Measurements from ENCODE around the gene PDIA5.

Gene PDIA5

DNA sequence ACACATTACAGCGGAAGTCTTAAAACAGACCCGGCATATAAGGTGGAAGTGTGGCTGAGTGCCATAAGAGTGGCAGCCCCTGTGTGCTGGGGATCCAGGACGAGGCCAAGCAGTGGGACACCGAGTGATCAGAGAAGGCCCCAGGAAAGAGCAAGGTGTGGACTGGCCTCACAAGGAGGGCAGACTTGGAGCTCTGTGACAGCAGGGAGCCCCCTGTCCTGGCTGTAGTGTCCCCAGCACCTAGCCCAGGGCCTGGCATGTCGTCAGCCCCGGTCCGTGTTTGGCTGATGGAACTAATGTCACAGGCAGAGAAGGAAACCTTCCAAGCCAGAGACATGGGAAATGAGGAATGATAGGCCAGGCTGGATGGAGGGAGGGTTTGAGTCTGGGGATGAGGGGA lies 4.8 kb downstream of the PDIA5 start:
- in situ Hi-C loops (cut with HindIII; ENCODE audit: low sequenced_read_pairs) = no loop called here
- DNase-seq (ENCODE audit: low read depth) = no peak
- H3K4me3 ChIP-seq (ENCODE audit: low read depth, low read length) = no peak overlapping the region
- TF ChIP-seq, protein P1, sequence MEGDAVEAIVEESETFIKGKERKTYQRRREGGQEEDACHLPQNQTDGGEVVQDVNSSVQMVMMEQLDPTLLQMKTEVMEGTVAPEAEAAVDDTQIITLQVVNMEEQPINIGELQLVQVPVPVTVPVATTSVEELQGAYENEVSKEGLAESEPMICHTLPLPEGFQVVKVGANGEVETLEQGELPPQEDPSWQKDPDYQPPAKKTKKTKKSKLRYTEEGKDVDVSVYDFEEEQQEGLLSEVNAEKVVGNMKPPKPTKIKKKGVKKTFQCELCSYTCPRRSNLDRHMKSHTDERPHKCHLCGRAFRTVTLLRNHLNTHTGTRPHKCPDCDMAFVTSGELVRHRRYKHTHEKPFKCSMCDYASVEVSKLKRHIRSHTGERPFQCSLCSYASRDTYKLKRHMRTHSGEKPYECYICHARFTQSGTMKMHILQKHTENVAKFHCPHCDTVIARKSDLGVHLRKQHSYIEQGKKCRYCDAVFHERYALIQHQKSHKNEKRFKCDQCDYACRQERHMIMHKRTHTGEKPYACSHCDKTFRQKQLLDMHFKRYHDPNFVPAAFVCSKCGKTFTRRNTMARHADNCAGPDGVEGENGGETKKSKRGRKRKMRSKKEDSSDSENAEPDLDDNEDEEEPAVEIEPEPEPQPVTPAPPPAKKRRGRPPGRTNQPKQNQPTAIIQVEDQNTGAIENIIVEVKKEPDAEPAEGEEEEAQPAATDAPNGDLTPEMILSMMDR (IDR thresholded peaks at IDR 0.05; ENCODE audit: low read depth, low read length, missing control alignments) = no peak

DNA sequence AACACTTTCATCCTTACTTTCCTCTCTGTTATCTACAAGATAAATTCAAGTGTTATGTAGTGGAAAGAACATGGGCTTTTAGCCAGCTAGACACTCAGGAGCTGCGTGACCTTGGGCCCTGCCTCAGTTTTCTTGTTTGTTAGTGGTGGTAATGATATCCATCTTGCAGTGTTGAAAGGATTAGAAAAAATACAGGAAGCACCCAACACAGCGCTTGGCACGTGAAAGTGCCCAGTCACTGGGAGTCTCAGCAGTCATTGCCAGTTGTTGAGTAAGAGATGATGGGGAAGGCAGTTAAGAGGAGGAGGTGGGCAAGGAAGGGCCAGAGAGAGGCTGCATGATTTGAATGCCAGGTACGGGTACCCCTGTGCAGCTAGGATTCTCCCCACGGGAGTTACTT lies 5.3 kb downstream of the PDIA5 start:
- in situ Hi-C loops (cut with HindIII; ENCODE audit: low sequenced_read_pairs) = no loop called here
- DNase-seq (ENCODE audit: low read depth) = no peak
- TF ChIP-seq, protein P1 (IDR thresholded peaks at IDR 0.05; ENCODE audit: low read depth, low read length, missing control alignments) = no peak
- no peak overlapping the region for H3K4me3 ChIP-seq (ENCODE audit: low read depth, low read length)

DNA sequence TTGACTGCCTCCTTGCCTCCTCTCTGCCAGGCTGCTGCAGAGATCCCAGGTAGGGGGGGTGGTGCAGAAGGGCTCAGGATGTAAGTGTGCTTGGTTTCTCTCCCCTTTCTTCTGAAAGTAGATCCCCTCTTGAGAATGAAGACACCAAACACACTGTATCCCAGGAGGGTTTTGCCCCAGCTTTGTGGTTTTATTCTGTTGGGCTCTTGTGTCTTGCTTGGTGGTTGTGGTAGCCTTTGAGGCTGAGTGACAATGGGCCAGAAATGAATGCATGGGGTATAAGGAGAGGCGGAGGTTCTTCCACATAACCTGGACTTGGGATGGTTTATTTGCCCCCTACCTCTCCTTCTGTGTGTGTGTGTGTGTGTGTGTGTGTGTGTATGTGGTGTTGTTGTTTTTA lies 5.7 kb downstream of the PDIA5 start:
- no peak overlapping the region for H3K4me3 ChIP-seq (ENCODE audit: low read depth, low read length)
- in situ Hi-C loops (cut with HindIII; ENCODE audit: low sequenced_read_pairs) = no loop called here
- TF ChIP-seq, protein P1 (IDR thresholded peaks at IDR 0.05; ENCODE audit: low read depth, low read length, missing control alignments) = no peak
- DNase-seq (ENCODE audit: low read depth) = no peak

DNA sequence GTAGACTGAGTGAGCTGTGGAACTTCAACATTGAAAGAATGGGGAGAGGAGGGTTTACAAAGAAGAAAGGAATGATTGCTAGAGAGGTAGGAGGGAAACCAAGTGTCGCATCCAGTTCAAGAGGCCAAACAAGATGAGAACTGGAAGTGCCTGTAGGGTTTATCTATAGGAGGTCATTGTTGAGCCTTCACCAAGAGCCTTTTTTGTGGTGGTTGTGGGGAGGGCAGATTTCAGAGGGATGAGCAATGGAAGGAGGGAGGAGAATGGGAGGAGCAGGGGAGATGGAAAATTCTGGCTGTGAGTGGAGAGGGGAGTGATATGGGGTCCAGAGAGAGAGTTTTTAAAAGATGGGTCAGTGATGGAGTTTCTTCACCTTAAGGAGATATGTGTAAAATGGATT lies 8.5 kb downstream of the PDIA5 start:
- H3K4me3 ChIP-seq (ENCODE audit: low read depth, low read length) = no peak overlapping the region
- DNase-seq (ENCODE audit: low read depth) = no peak
- in situ Hi-C loops (cut with HindIII; ENCODE audit: low sequenced_read_pairs) = no loop called here
- TF ChIP-seq, protein P1 (IDR thresholded peaks at IDR 0.05; ENCODE audit: low read depth, low read length, missing control alignments) = no peak

DNA sequence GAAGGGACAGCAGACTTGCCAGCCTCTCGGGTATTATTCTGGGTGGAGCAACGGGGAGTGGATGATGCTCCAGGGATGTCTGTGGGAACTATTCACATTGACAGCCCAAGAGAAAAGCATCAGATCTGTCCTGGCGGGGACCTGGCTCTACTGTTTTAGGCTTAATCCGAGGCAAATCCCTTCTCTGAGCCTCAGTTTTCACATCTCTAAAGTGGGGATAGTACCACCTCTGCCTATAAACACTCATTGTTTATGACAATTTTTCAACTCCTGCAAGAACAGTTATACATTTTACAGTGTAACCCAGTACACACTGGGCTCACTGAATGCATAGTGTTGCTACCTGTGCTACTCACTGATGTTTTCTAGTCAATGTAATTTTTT lies 9.3 kb downstream of the PDIA5 start:
- no peak overlapping the region for H3K4me3 ChIP-seq (ENCODE audit: low read depth, low read length)
- DNase-seq (ENCODE audit: low read depth) = no peak
- TF ChIP-seq, protein P1 (IDR thresholded peaks at IDR 0.05; ENCODE audit: low read depth, low read length, missing control alignments) = no peak
- in situ Hi-C loops (cut with HindIII; ENCODE audit: low sequenced_read_pairs) = no loop called here

DNA sequence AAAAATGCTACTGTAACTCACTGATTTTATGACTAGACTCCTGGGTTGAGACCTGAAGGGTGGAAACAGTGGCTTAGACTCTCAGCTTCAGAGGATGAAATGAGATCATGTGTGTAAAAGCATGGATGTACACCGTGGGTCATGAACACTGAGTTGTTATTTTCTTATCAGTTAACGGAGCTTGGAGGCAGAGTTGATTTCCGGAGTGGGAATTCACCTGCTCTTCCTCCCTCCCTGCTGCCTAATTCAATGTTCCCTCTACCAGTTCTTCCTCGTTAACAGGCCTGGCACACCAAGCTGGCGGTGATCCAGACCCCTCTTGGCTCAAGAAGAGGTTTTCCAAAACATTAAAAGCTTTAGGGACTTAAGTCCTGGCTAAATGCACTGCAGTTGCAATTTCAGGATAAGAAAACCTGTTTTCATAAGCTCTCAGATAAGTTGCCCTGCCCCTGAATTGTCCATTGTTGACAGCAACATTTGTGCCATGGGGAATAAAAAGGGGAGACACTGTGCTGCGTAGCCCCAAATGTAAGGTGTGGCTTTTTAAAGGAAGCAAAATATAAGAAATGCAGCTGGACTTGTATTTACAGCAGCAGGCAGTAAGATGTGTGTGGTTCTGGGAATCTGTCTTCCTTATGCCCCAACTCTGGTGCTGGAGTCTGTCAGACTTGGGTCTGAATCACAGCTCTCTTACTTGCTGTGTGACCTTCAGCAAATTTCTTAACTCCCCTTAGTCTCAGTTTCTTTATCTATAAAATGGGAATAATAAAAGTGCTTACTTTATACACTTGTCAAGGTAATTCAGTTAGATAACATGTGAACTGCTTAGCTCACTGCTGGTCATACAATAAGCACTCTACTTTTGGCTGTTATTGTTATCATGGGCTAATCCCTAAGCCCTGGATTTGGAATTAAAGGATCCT lies 9.9 kb downstream of the PDIA5 start:
- in situ Hi-C loops (cut with HindIII; ENCODE audit: low sequenced_read_pairs) = no loop called here
- TF ChIP-seq, protein P1 (IDR thresholded peaks at IDR 0.05; ENCODE audit: low read depth, low read length, missing control alignments) = no peak
- H3K4me3 ChIP-seq (ENCODE audit: low read depth, low read length) = no peak overlapping the region
- no peak for DNase-seq (ENCODE audit: low read depth)

Data from astrocyte of the cerebellum (primary cell).